Measurements from ENCODE around the gene KCNJ6.

- TF ChIP-seq, protein P1, sequence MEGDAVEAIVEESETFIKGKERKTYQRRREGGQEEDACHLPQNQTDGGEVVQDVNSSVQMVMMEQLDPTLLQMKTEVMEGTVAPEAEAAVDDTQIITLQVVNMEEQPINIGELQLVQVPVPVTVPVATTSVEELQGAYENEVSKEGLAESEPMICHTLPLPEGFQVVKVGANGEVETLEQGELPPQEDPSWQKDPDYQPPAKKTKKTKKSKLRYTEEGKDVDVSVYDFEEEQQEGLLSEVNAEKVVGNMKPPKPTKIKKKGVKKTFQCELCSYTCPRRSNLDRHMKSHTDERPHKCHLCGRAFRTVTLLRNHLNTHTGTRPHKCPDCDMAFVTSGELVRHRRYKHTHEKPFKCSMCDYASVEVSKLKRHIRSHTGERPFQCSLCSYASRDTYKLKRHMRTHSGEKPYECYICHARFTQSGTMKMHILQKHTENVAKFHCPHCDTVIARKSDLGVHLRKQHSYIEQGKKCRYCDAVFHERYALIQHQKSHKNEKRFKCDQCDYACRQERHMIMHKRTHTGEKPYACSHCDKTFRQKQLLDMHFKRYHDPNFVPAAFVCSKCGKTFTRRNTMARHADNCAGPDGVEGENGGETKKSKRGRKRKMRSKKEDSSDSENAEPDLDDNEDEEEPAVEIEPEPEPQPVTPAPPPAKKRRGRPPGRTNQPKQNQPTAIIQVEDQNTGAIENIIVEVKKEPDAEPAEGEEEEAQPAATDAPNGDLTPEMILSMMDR (IDR thresholded peaks at IDR 0.05; ENCODE audit: low read length) = no peak
- no peak for TF ChIP-seq EZH2 (IDR thresholded peaks at IDR 0.05; ENCODE audit: borderline replicate concordance, low read length)
Observed at GRCh38 chr21:37878946-37879660, 37.2 kb downstream of the KCNJ6 start.
